ENCODE results near the gene DACH1. TPM values are rescaled to one million over a fixed set of nuclear protein-coding genes. Genes with fewer than 3 reads are reported as not detected.

Gene DACH1
- total RNA-seq, 4 donors from 2014 or later = 1.5 to 17.3 (median 3.3) TPM

DNA sequence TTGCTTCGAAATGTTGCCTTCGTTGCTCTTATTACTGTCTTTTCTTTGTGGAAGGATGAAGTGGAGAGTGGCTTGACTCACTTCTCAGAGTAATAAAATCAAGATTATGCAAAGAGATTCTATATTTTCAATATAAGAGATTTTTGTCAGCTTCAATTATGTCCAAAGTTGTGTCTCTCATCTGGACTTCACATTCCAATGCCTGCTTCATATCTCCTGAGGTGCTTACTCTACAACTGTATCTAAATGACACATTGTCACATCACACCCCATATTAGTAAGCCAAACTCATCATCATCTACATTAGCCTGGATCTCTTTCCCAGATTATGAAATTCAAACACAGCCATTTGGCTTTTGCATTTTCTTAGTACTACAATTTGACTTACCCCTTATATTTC lies 409.4 kb downstream of the DACH1 start:
- Histone ChIP-seq H3K27ac (no peak overlapping the region), H3K4me1 (no peaks in the 10 kb centered on the region), H3K4me3 (no peak overlapping the region), H3K36me3 (no peaks in the 10 kb centered on the region), H3K27me3 (no peaks in the 10 kb centered on the region), H3K9me3 (no peaks in the 10 kb centered on the region)
- in situ Hi-C loops (cut with MboI; ENCODE audit: low pct_ligation_motif_present in 1 of 4, low pct_unique_long_range_greater_than_20kb in 1 of 4, low sequenced_read_pairs in 3 of 4) (no loop called here), intact Hi-C loops (cut with DNase I; ENCODE audit: low total_unique reads) (no loop called here)
- TF ChIP-seq POLR2A (IDR thresholded peaks at IDR 0.05) = no peak
- no peak for TF ChIP-seq POLR2AphosphoS5 (IDR thresholded peaks at IDR 0.05)
- TF ChIP-seq EP300 (IDR thresholded peaks at IDR 0.05; ENCODE audit: low read depth) = no peak
- TF ChIP-seq, protein P1, sequence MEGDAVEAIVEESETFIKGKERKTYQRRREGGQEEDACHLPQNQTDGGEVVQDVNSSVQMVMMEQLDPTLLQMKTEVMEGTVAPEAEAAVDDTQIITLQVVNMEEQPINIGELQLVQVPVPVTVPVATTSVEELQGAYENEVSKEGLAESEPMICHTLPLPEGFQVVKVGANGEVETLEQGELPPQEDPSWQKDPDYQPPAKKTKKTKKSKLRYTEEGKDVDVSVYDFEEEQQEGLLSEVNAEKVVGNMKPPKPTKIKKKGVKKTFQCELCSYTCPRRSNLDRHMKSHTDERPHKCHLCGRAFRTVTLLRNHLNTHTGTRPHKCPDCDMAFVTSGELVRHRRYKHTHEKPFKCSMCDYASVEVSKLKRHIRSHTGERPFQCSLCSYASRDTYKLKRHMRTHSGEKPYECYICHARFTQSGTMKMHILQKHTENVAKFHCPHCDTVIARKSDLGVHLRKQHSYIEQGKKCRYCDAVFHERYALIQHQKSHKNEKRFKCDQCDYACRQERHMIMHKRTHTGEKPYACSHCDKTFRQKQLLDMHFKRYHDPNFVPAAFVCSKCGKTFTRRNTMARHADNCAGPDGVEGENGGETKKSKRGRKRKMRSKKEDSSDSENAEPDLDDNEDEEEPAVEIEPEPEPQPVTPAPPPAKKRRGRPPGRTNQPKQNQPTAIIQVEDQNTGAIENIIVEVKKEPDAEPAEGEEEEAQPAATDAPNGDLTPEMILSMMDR (IDR thresholded peaks at IDR 0.05) = no peak
- no peak for DNase-seq
- WGBS, 2 donors (ENCODE audit: low coverage in 1 of 2) = 87 to 93% methylated on average over 2 of the region's 2 CpGs

DNA sequence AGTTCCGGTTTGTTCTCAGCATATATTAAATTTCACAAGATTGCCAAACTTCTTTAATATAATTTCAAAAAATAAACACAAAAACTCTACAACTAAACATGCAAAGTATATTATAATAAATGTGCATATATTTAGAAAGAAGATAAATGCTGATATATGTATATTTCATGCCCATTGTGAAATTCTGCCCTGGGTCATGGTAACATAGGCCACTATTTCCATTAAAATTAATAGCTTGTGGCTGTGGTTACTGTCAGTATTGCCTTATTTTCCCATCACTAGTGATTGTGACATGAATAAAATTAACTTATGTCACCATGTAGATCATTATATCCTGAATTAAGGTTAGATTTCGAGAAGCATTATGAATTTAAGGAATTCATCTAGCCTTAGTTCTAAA lies 410.9 kb downstream of the DACH1 start:
- Histone ChIP-seq H3K4me1 (no peaks in the 10 kb centered on the region), H3K27ac (no peak overlapping the region), H3K4me3 (no peak overlapping the region), H3K9me3 (no peaks in the 10 kb centered on the region), H3K27me3 (no peaks in the 10 kb centered on the region), H3K36me3 (no peaks in the 10 kb centered on the region)
- no peak for DNase-seq
- intact Hi-C loops (cut with DNase I; ENCODE audit: low total_unique reads) = no loop called here
- in situ Hi-C loops (cut with MboI; ENCODE audit: low pct_ligation_motif_present in 1 of 4, low pct_unique_long_range_greater_than_20kb in 1 of 4, low sequenced_read_pairs in 3 of 4) = no loop called here
- TF ChIP-seq, protein P1 (IDR thresholded peaks at IDR 0.05) = no peak
- TF ChIP-seq POLR2AphosphoS5 (IDR thresholded peaks at IDR 0.05) (no peak), POLR2A (IDR thresholded peaks at IDR 0.05) (no peak), EP300 (IDR thresholded peaks at IDR 0.05; ENCODE audit: low read depth) (no peak)
- WGBS, 2 donors (ENCODE audit: low coverage in 1 of 2) = 80 to 93% methylated on average over 2 of the region's 2 CpGs

DNA sequence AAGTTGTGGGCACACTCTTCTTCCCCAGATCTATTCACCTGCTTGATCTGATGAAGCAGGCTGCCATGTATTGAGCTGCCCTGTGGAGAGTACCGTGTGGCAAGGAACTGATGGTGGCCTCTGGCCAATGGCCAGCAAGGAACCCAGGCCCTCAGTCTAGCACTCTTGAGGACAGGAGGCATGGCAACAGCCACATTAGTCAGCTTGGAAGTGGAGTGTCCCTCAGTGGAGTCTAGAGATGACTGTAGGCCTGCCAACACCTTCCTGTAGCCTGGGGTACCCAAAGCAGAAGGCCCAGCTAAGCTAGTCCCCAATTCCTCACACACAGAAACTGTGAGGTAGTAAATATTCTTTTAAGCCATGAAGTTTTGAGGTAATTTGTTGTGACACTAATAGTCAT lies 412.5 kb downstream of the DACH1 start:
- intact Hi-C loops (cut with DNase I; ENCODE audit: low total_unique reads) = no loop called here
- no peaks in the 10 kb centered on the region for H3K9me3 ChIP-seq
- no peak overlapping the region for H3K4me3 ChIP-seq
- TF ChIP-seq POLR2A (IDR thresholded peaks at IDR 0.05) (no peak), POLR2AphosphoS5 (IDR thresholded peaks at IDR 0.05) (no peak), EP300 (IDR thresholded peaks at IDR 0.05; ENCODE audit: low read depth) (no peak)
- TF ChIP-seq, protein P1 (IDR thresholded peaks at IDR 0.05) = no peak
- no peaks in the 10 kb centered on the region for H3K27me3 ChIP-seq
- in situ Hi-C loops (cut with MboI; ENCODE audit: low pct_ligation_motif_present in 1 of 4, low pct_unique_long_range_greater_than_20kb in 1 of 4, low sequenced_read_pairs in 3 of 4) = no loop called here
- no peak for DNase-seq
- H3K4me1 ChIP-seq = no peaks in the 10 kb centered on the region
- H3K36me3 ChIP-seq = no peaks in the 10 kb centered on the region
- WGBS, 2 donors (ENCODE audit: low coverage in 1 of 2) = 93% methylated on average over 1 of the region's 1 CpG; no CpG with 5 or more reads in 1 of the 2 donors
- no peak overlapping the region for H3K27ac ChIP-seq

DNA sequence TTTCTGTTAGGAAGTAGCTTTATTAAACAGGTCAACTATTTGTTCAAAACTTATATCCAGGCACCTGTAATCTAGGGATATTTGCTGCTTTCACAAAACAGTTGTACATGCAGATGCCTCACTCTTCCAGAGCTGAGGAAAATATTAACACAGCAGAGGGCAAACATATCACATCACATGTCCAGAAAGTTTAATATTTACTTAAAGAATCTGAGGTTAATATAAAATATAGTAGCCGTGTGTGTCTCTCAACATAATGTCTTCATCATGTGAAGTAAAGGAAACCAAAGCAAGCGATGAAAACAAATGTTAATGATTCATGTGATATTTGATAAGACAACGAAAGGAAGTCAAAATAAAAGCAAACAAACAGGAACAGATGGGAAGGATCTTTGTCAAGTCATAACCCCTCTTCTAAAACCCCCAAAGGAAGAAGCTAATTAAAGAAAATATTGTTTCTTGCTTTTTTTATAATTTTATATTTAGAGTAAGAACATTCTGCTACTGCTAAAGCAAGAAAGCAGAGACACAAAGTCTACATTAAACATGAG lies 418.8 kb downstream of the DACH1 start:
- Histone ChIP-seq H3K27me3 (no peaks in the 10 kb centered on the region), H3K4me1 (no peaks in the 10 kb centered on the region), H3K27ac (no peak overlapping the region), H3K4me3 (no peak overlapping the region), H3K9me3 (no peaks in the 10 kb centered on the region), H3K36me3 (no peaks in the 10 kb centered on the region)
- in situ Hi-C loops (cut with MboI; ENCODE audit: low pct_ligation_motif_present in 1 of 4, low pct_unique_long_range_greater_than_20kb in 1 of 4, low sequenced_read_pairs in 3 of 4) (no loop called here), intact Hi-C loops (cut with DNase I; ENCODE audit: low total_unique reads) (no loop called here)
- WGBS, 2 donors (ENCODE audit: low coverage in 1 of 2) = 36 to 56% methylated on average over 3 of the region's 3 CpGs
- TF ChIP-seq EP300 (IDR thresholded peaks at IDR 0.05; ENCODE audit: low read depth) (no peak), POLR2A (IDR thresholded peaks at IDR 0.05) (no peak), POLR2AphosphoS5 (IDR thresholded peaks at IDR 0.05) (no peak)
- TF ChIP-seq, protein P1 (IDR thresholded peaks at IDR 0.05) = no peak
- DNase-seq = no peak
